Articular chondrocyte of knee joint (primary cell): ENCODE data around the gene RAD54L. TPM values are rescaled to one million over a fixed set of nuclear protein-coding genes. Genes with fewer than 3 reads are reported as not detected.

ENCODE experiments used
- total RNA-seq: library from RNA; depleted of rRNA; stranded (reverse); fragments of >200 nt; gene quantifications from 2 replicates; pipeline ENCODE4 v1.2.3, GENCODE V29; 2012

The RAD54L gene
- 1.4 and 2.6 TPM in 2 replicates for total RNA-seq

GRCh38 chr1:46247436-46248121, at the start of gene RAD54L:
Gene RAD54L, plus strand, starts transcription at chr1:46247763. Its CDS starts 643 bp downstream, at chr1:46248406.

GRCh38 chr1:46197964-46198811, 49.4 kb upstream of the RAD54L start, which contains the start of gene POMGNT1:
Gene POMGNT1, minus strand, starts transcription at chr1:46198434. Its CDS starts 613 bp downstream, at chr1:46197821.

GRCh38 chr1:46303038-46303871, 55.7 kb downstream of the RAD54L start, which contains the start of the genes LRRC41 and UQCRH:
Gene LRRC41, minus strand, starts transcription at chr1:46303616. Its CDS starts 294 bp downstream, at chr1:46303322.
Gene UQCRH, plus strand, starts transcription at chr1:46303698. Its CDS starts 69 bp downstream, at chr1:46303767.

Other genes starting within 250 kb of the RAD54L start
- gene PIK3R3, start 115.1 kb upstream of the RAD54L start, total RNA-seq = 14.6 and 15.3 TPM in 2 replicates
- gene TSPAN1, start 72.7 kb upstream of the RAD54L start, total RNA-seq = 0.91 and 2.2 TPM in 2 replicates
- not detected in 2 replicates for gene P3R3URF, start 71.3 kb upstream of the RAD54L start, total RNA-seq
- gene POMGNT1, start 49.3 kb upstream of the RAD54L start, total RNA-seq = 41.6 and 49.8 TPM in 2 replicates
- gene LURAP1, start 44.4 kb upstream of the RAD54L start, total RNA-seq = 6.1 and 7.9 TPM in 2 replicates
- 92.9 and 98.0 TPM in 2 replicates for gene LRRC41, start 55.9 kb downstream of the RAD54L start, total RNA-seq
- 324 and 472 TPM in 2 replicates for gene UQCRH, start 55.9 kb downstream of the RAD54L start, total RNA-seq
- gene NSUN4, start 93.0 kb downstream of the RAD54L start, total RNA-seq = 17.2 and 20.9 TPM in 2 replicates
- gene FAAH, start 146.6 kb downstream of the RAD54L start, total RNA-seq = 3.1 and 3.7 TPM in 2 replicates
- gene DMBX1, start 242.1 kb downstream of the RAD54L start, total RNA-seq = not detected in 2 replicates